Measurements from ENCODE around the gene ITGAD. TPM values are rescaled to one million over a fixed set of nuclear protein-coding genes. Genes with fewer than 3 reads are reported as not detected.

Gene ITGAD
- total and polyA plus RNA-seq, 2 of the 8 experiments (the other 6 are each of a cell fraction or from before 2014, with no cell fraction given), result 0.06 TPM; not detected in 1

DNA sequence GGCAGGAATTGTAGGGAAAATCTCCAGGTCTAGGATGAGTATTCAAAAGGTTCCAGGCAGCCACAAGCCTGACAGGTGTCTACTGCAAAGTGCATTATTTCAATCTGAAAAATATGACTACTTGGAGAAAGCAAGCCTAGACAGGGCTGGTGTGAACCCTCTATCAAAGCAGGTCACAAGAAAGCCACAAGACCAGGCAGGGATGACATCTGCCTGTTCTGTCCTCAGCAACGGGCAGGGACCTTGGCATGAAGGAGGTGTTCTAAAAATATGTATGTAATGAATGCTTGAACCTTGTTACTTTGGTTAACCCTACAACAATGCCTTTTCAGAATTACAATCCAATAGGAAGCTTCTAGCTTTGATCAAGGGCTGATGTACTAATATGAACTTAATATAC is 36.2 kb downstream of the ITGAD start:
- Histone ChIP-seq H4K91ac (replicated peaks; ENCODE audit: insufficient read length, low read length) (no peak overlapping the region), H2BK15ac (ENCODE audit: low read length) (no peak overlapping the region), H2BK20ac (ENCODE audit: low read length) (no peak overlapping the region), H3K23ac (ENCODE audit: insufficient read length) (no peak overlapping the region), H4K8ac (ENCODE audit: extremely low read depth, insufficient read depth, low read length) (no peak overlapping the region), H3K9me3 (ENCODE audit: insufficient read depth in 2 of 2, low read depth in 1 of 2, low read length in 1 of 2) (peaks cover 5 to 6% of the 10 kb centered on the region in 2 experiments), H3K27ac (ENCODE audit: low read depth, low read length) (no peak overlapping the region), H3K79me1 (ENCODE audit: low read depth, low read length) (no peaks in the 10 kb centered on the region), H3K4me2 (ENCODE audit: insufficient read depth in 1 of 2, low read depth in 2 of 2, low read length in 2 of 2) (no peak overlapping the region), H3K27me3 (replicated peaks in 1 of 4; ENCODE audit: control insufficient read depth in 3 of 4, extremely low read depth in 1 of 4, insufficient read depth in 3 of 4, low read length in 3 of 4) (peaks cover 5 to 25% (median 24%) of the 10 kb centered on the region in 4 experiments), H3K36me3 (ENCODE audit: control insufficient read depth in 2 of 4, insufficient read depth in 4 of 4, low read length in 3 of 4) (no peaks in the 10 kb centered on the region), H3K4me3 (ENCODE audit: extremely low read depth in 1 of 4, insufficient read depth in 2 of 4, low read depth in 3 of 4, low read length in 4 of 4) (no peak overlapping the region), H2BK12ac (ENCODE audit: low read depth, low read length) (no peak overlapping the region), H2BK120ac (replicated peaks; ENCODE audit: low read depth, low read length) (no peak overlapping the region), H3K4me1 (replicated peaks in 1 of 4; ENCODE audit: control insufficient read depth in 3 of 4, insufficient read depth in 4 of 4, low read length in 3 of 4) (no peaks in the 10 kb centered on the region; a peak in 2 of 7 replicates), H3K18ac (ENCODE audit: extremely low read depth, low read length) (no peak overlapping the region), H2AFZ (ENCODE audit: low read length) (no peak overlapping the region), H4K5ac (ENCODE audit: insufficient read length, low read depth, low read length) (no peak overlapping the region), H3K23me2 (ENCODE audit: low read depth, low read length) (peaks cover 2% of the 10 kb centered on the region; the same call in 1 of the 2 replicates), H3K14ac (ENCODE audit: insufficient read length) (no peak overlapping the region), H2BK5ac (ENCODE audit: low read depth, low read length) (no peak overlapping the region), H3K9ac (replicated peaks in 1 of 4; ENCODE audit: extremely low read depth in 1 of 4, low read depth in 3 of 4, low read length in 3 of 4) (no peak overlapping the region), H3K56ac (replicated peaks; ENCODE audit: insufficient read length, low read depth, low read length) (no peak overlapping the region), H3K79me2 (ENCODE audit: control insufficient read depth in 1 of 2, insufficient read depth in 2 of 2, low read length in 2 of 2) (no peaks in the 10 kb centered on the region), H3K4ac (replicated peaks; ENCODE audit: insufficient read length, low read depth, low read length) (no peak overlapping the region), H4K20me1 (replicated peaks in 1 of 2; ENCODE audit: control insufficient read depth in 1 of 2, insufficient read depth in 2 of 2, low read length in 2 of 2) (no peaks in the 10 kb centered on the region), H2AK5ac (ENCODE audit: low read depth, low read length) (no peak overlapping the region)
- 85% methylated on average over 1 of the region's 1 CpG; no CpG with 5 or more reads in 1 of the 2 experiments for WGBS, 2 experiments (ENCODE audit: extremely low coverage in 1 of 2, insufficient coverage in 1 of 2, insufficient read length in 1 of 2, insufficient replicate concordance in 2 of 2, low coverage in 1 of 2, low lambda C conversion rate in 2 of 2, missing lambda C conversion rate in 1 of 2)
- POLR2A ChIA-PET (ENCODE audit: partially characterized antibody), result interaction anchor here (0.8 to 2.5 kb wide), 4 partner anchors 13 to 249 kb away, joined by 3 to 10 read pairs (median 3); partner anchors contain the start of genes FUS and ZNF843
- DNase-seq (ENCODE audit: low read depth in 1 of 2, low spot score in 2 of 2) (no peak), FAIRE-seq (no peak)
- CTCF ChIA-PET (ENCODE audit: partially characterized antibody), result interaction anchor here (0.5 to 5.8 kb wide), 7 partner anchors 9 to 273 kb away, joined by 3 to 36 read pairs (median 4); partner anchors contain the start of genes TRIM72 and ZNF843
- TF ChIP-seq RNF2 (IDR thresholded peaks at IDR 0.05; ENCODE audit: borderline replicate concordance, low read depth, low read length, missing control alignments, poor library complexity, severe bottlenecking) (no peak), KDM5A (IDR thresholded peaks at IDR 0.05; ENCODE audit: low read length) (no peak), ATF2 (IDR thresholded peaks at IDR 0.05; ENCODE audit: low read length) (no peak), KDM4A (IDR thresholded peaks at IDR 0.05; ENCODE audit: low read depth, low read length, severe bottlenecking) (no peak), PHF8 (conservative IDR thresholded peaks at IDR 0.05; ENCODE audit: low read depth, low read length) (no peak), POU5F1 (IDR thresholded peaks at IDR 0.05; ENCODE audit: low read depth, low read length) (no peak), ZNF274 (IDR thresholded peaks at IDR 0.05; ENCODE audit: borderline replicate concordance, extremely low read depth, low read length) (no peak), CEBPB (IDR thresholded peaks at IDR 0.05; ENCODE audit: low read depth, low read length) (no peak), FOSL1 (IDR thresholded peaks at IDR 0.05; ENCODE audit: insufficient read depth, low read depth, low read length) (no peak), E2F6 (IDR thresholded peaks at IDR 0.05) (no peak), KDM1A (IDR thresholded peaks at IDR 0.05; ENCODE audit: borderline replicate concordance, low read length) (no peak)

Data from H1 (cell line).